Measurements from ENCODE around the gene SRSF12. TPM values are rescaled to one million over a fixed set of nuclear protein-coding genes. Genes with fewer than 3 reads are reported as not detected.

Gene SRSF12
- total and polyA plus RNA-seq, 9 of the 15 experiments (the other 6 are each of a cell fraction or from before 2014, with no cell fraction given), result not detected

DNA sequence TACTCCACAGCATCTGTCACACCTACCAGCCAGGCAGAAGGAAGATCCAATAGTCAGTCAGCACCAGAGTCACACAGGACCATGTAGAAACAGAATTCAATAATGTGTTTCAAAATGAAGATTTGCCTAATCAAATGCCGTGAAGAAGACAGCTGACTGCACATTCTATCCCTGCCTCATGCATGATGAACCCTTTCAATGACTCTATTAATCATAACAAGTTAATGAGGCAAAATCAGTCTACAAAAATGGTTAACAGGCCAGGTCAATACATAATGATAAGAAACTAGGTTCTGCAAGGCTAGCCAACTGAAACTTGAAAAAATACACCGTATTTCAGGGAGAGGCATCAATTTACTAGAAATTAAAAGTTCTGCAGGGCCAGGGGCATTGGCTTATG, 44.0 kb downstream of the SRSF12 start:
- Histone ChIP-seq H3K79me2 (ENCODE audit: control insufficient read depth, insufficient read depth, low read length) (no peaks in the 10 kb centered on the region), H3K4me3 (no peak overlapping the region), H3K9ac (ENCODE audit: insufficient read depth in 1 of 2, low read depth in 2 of 2, low read length in 2 of 2) (no peak overlapping the region), H3K9me1 (ENCODE audit: control insufficient read depth, insufficient read depth, low read length) (no peaks in the 10 kb centered on the region), H3K4me2 (ENCODE audit: insufficient read depth, low read length) (no peak overlapping the region), H3K4me1 (replicated peaks in 1 of 2; ENCODE audit: control insufficient read depth in 2 of 2, insufficient read depth in 2 of 2, low read length in 2 of 2) (peaks cover 0 to 18% of the 10 kb centered on the region in 2 experiments; a peak in 3 of 5 replicates), H3K27ac (ENCODE audit: extremely low read depth, low read depth, low read length) (peak overlapping the region; percentile 74; the same call in 1 of the 3 replicates), H4K20me1 (replicated peaks; ENCODE audit: control insufficient read depth, insufficient read depth, low read length) (no peaks in the 10 kb centered on the region), H2AFZ (ENCODE audit: low read depth, low read length) (peak overlapping the region; percentile 86), H3K36me3 (ENCODE audit: control insufficient read depth, insufficient read depth, low read length) (no peaks in the 10 kb centered on the region), H3K9me3 (replicated peaks; ENCODE audit: control insufficient read depth, insufficient read depth, low read depth, low read length) (no peaks in the 10 kb centered on the region), H3K27me3 (ENCODE audit: control insufficient read depth in 2 of 2, insufficient read depth in 2 of 2, low read length in 2 of 2) (no peaks in the 10 kb centered on the region)
- no TSS peak for BruUV-seq (replicated peaks)
- ChIA-PET CTCF (ENCODE audit: low intra/inter-chr PET ratio) (no interaction called here), POLR2A (interaction anchor here (0.9 to 1.7 kb wide), 3 partner anchors 11 to 26 kb away, joined by 3 to 9 read pairs (median 3); no protein-coding TSS in a partner anchor)
- no peak for ATAC-seq
- intact Hi-C loops (cut with micrococcal nuclease), result loop anchor here (2.0 kb wide), 1 partner anchor 39 kb away; no protein-coding TSS in a partner anchor
- TF ChIP-seq, protein P1, sequence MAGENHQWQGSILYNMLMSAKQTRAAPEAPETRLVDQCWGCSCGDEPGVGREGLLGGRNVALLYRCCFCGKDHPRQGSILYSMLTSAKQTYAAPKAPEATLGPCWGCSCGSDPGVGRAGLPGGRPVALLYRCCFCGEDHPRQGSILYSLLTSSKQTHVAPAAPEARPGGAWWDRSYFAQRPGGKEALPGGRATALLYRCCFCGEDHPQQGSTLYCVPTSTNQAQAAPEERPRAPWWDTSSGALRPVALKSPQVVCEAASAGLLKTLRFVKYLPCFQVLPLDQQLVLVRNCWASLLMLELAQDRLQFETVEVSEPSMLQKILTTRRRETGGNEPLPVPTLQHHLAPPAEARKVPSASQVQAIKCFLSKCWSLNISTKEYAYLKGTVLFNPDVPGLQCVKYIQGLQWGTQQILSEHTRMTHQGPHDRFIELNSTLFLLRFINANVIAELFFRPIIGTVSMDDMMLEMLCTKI (IDR thresholded peaks at IDR 0.05; ENCODE audit: partially characterized antibody), result no peak
- TF ChIP-seq ZNF354B (CRISPR knock-in tag; IDR thresholded peaks at IDR 0.05) (no peak), CAMTA2 (CRISPR knock-in tag; conservative IDR thresholded peaks at IDR 0.05) (no peak), MTA3 (IDR thresholded peaks at IDR 0.05; ENCODE audit: borderline replicate concordance) (no peak), ZNF586 (CRISPR knock-in tag; conservative IDR thresholded peaks at IDR 0.05) (no peak), PRMT5 (CRISPR knock-in tag; IDR thresholded peaks at IDR 0.05) (no peak), ZNF175 (CRISPR knock-in tag; IDR thresholded peaks at IDR 0.05; ENCODE audit: low read depth) (no peak), SNIP1 (IDR thresholded peaks at IDR 0.05; ENCODE audit: low read depth) (no peak), BRCA1 (IDR thresholded peaks at IDR 0.05) (no peak), BRCA1 (CRISPR knock-in tag; IDR thresholded peaks at IDR 0.05) (no peak), MEF2A (IDR thresholded peaks at IDR 0.05; ENCODE audit: control insufficient read depth, low read depth, low read length) (no peak), PTRF (tag; IDR thresholded peaks at IDR 0.05) (no peak)
- TF ChIP-seq, protein P2, sequence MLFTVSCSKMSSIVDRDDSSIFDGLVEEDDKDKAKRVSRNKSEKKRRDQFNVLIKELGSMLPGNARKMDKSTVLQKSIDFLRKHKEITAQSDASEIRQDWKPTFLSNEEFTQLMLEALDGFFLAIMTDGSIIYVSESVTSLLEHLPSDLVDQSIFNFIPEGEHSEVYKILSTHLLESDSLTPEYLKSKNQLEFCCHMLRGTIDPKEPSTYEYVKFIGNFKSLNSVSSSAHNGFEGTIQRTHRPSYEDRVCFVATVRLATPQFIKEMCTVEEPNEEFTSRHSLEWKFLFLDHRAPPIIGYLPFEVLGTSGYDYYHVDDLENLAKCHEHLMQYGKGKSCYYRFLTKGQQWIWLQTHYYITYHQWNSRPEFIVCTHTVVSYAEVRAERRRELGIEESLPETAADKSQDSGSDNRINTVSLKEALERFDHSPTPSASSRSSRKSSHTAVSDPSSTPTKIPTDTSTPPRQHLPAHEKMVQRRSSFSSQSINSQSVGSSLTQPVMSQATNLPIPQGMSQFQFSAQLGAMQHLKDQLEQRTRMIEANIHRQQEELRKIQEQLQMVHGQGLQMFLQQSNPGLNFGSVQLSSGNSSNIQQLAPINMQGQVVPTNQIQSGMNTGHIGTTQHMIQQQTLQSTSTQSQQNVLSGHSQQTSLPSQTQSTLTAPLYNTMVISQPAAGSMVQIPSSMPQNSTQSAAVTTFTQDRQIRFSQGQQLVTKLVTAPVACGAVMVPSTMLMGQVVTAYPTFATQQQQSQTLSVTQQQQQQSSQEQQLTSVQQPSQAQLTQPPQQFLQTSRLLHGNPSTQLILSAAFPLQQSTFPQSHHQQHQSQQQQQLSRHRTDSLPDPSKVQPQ (CRISPR knock-in tag; IDR thresholded peaks at IDR 0.05; ENCODE audit: borderline replicate concordance), result no peak
- FAIRE-seq, result peak; percentile 26
- in situ Hi-C loops (cut with MboI), result no loop called here
- WGBS (ENCODE audit: insufficient coverage, low coverage, missing lambda C conversion rate), result 42% methylated on average over 2 of the region's 2 CpGs
- no peak for DNase-seq (ENCODE audit: extremely low read depth in 1 of 4, low spot score in 3 of 4)

Measured in K562 (cell line).